Measurements from ENCODE around the gene GLI3. TPM values are rescaled to one million over a fixed set of nuclear protein-coding genes. Genes with fewer than 3 reads are reported as not detected.

The GLI3 gene
- polyA plus RNA-seq, 1 of the 3 experiments (the other 2 are of a cell fraction), result 0.08 TPM

DNA sequence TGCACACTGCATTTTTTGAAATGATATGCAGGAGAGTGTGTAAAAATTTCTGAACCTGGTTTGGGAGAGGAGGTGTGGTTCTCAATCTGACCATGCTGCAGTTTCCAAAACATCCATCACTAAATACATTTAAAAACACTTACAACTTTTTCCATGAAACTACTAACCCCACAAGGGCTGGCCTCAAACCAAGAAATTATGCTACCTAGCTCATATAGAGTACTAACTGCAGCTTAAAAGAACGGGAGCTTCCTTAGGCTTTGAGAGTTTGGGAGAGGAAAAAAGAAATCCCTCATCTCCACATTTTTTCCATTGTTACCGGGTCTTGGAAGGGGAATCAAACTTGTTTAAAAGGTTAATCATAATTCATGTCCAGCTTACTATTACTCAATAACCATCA is 214.2 kb downstream of the GLI3 start:
- DNase-seq, result no peak
- CTCF ChIA-PET, result interaction anchor here (1.0 to 4.7 kb wide), 3 partner anchors 8 to 90 kb away, joined by 5 to 17 read pairs (median 6); no protein-coding TSS in a partner anchor

DNA sequence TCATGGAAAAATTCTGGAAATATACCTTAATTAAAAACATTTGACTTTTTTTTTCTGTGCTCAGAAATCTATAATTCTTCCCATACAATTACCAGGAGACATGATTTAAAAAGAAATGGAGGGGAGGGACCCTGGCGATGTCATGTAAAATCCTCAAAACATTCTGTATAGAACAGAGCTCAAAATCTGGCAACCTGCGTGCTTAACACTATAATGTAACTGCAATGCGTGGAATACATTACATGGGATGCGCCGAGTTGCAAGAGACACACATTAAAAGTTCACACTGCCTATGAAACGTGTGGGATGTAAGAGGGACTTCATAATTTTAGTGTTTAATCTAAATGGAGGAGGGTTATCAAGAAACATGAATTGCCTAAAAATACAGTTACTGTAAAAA is 215.0 kb downstream of the GLI3 start:
- no peak overlapping the region for H2AFZ ChIP-seq (ENCODE audit: low read depth)
- H3K9me2 ChIP-seq, result no peaks in the 10 kb centered on the region
- WGBS (ENCODE audit: low lambda C conversion rate), result 18% methylated on average over 6 of the region's 6 CpGs
- H3K27me3 ChIP-seq (ENCODE audit: insufficient read depth), result peaks cover 93% of the 10 kb centered on the region
- H3K79me2 ChIP-seq (ENCODE audit: insufficient read depth), result no peaks in the 10 kb centered on the region
- no peaks in the 10 kb centered on the region for H3K36me3 ChIP-seq (replicated peaks in 1 of 2; ENCODE audit: control insufficient read depth in 1 of 2, insufficient read depth in 2 of 2, low read length in 1 of 2)
- H4K20me1 ChIP-seq (ENCODE audit: insufficient read depth), result no peaks in the 10 kb centered on the region
- H3K9ac ChIP-seq, result no peak overlapping the region
- H3K27ac ChIP-seq (ENCODE audit: low read depth in 2 of 2, low read length in 1 of 2), result no peak overlapping the region
- ChIA-PET CTCF (interaction anchor here (0.6 to 4.7 kb wide), 2 partner anchors 79 to 81 kb away, joined by 4 to 17 read pairs; no protein-coding TSS in a partner anchor), POLR2A (no interaction called here)
- H3K9me3 ChIP-seq, result no peaks in the 10 kb centered on the region
- no peak overlapping the region for H3K4me3 ChIP-seq (ENCODE audit: low read depth in 2 of 2, low read length in 1 of 2)
- TF ChIP-seq NFIC (IDR thresholded peaks at IDR 0.05; ENCODE audit: borderline replicate concordance), result no peak
- TF ChIP-seq, protein P1, sequence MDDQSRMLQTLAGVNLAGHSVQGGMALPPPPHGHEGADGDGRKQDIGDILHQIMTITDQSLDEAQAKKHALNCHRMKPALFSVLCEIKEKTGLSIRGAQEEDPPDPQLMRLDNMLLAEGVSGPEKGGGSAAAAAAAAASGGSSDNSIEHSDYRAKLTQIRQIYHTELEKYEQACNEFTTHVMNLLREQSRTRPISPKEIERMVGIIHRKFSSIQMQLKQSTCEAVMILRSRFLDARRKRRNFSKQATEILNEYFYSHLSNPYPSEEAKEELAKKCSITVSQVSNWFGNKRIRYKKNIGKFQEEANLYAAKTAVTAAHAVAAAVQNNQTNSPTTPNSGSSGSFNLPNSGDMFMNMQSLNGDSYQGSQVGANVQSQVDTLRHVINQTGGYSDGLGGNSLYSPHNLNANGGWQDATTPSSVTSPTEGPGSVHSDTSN (IDR thresholded peaks at IDR 0.05), result no peak
- no peak for TF ChIP-seq RCOR1 (IDR thresholded peaks at IDR 0.05; ENCODE audit: low read length)
- no peak for TF ChIP-seq GABPA (IDR thresholded peaks at IDR 0.05; ENCODE audit: low read depth)
- TF ChIP-seq RXRA (IDR thresholded peaks at IDR 0.05; ENCODE audit: borderline replicate concordance, low read depth), result no peak
- TF ChIP-seq POLR2AphosphoS5 (IDR thresholded peaks at IDR 0.05; ENCODE audit: low read depth, low read length), result no peak
- no peak for TF ChIP-seq TEAD4 (IDR thresholded peaks at IDR 0.05; ENCODE audit: borderline replicate concordance, insufficient read depth)
- TF ChIP-seq, protein P2, sequence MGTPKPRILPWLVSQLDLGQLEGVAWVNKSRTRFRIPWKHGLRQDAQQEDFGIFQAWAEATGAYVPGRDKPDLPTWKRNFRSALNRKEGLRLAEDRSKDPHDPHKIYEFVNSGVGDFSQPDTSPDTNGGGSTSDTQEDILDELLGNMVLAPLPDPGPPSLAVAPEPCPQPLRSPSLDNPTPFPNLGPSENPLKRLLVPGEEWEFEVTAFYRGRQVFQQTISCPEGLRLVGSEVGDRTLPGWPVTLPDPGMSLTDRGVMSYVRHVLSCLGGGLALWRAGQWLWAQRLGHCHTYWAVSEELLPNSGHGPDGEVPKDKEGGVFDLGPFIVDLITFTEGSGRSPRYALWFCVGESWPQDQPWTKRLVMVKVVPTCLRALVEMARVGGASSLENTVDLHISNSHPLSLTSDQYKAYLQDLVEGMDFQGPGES (IDR thresholded peaks at IDR 0.05; ENCODE audit: low read depth, low read length), result no peak
- no peak for TF ChIP-seq MEF2A (IDR thresholded peaks at IDR 0.05; ENCODE audit: borderline replicate concordance, low read depth)
- no peak for TF ChIP-seq RAD21 (IDR thresholded peaks at IDR 0.05; ENCODE audit: low read length)
- TF ChIP-seq JUND (IDR thresholded peaks at IDR 0.05), result no peak
- TF ChIP-seq, protein P3, sequence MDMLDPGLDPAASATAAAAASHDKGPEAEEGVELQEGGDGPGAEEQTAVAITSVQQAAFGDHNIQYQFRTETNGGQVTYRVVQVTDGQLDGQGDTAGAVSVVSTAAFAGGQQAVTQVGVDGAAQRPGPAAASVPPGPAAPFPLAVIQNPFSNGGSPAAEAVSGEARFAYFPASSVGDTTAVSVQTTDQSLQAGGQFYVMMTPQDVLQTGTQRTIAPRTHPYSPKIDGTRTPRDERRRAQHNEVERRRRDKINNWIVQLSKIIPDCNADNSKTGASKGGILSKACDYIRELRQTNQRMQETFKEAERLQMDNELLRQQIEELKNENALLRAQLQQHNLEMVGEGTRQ (IDR thresholded peaks at IDR 0.05; ENCODE audit: borderline replicate concordance, low read depth, low read length), result no peak
- TF ChIP-seq TAF1 (IDR thresholded peaks at IDR 0.05; ENCODE audit: borderline replicate concordance, low read depth, low read length), result no peak
- TF ChIP-seq RFX5 (IDR thresholded peaks at IDR 0.05; ENCODE audit: low read length), result no peak
- no peak for TF ChIP-seq YY1 (IDR thresholded peaks at IDR 0.05; ENCODE audit: low read depth)
- H3K4me2 ChIP-seq, result no peak overlapping the region
- no peaks in the 10 kb centered on the region for H3F3A ChIP-seq (replicated peaks; ENCODE audit: insufficient read depth)
- no peak for DNase-seq
- peaks cover 0 to 10% of the 10 kb centered on the region in 2 experiments; a peak in 2 of 4 replicates for H3K4me1 ChIP-seq (ENCODE audit: control insufficient read depth in 1 of 2, insufficient read depth in 2 of 2, low read depth in 1 of 2, low read length in 1 of 2)

More for the DNA sequence above, 214.2 kb downstream of the GLI3 start:
- Histone ChIP-seq H3F3A (replicated peaks; ENCODE audit: insufficient read depth) (no peaks in the 10 kb centered on the region), H3K27me3 (ENCODE audit: insufficient read depth) (peaks cover 91% of the 10 kb centered on the region), H3K4me3 (ENCODE audit: low read depth in 2 of 2, low read length in 1 of 2) (no peak overlapping the region), H3K9ac (no peak overlapping the region), H3K79me2 (ENCODE audit: insufficient read depth) (no peaks in the 10 kb centered on the region), H4K20me1 (ENCODE audit: insufficient read depth) (no peaks in the 10 kb centered on the region), H2AFZ (ENCODE audit: low read depth) (no peak overlapping the region), H3K27ac (ENCODE audit: low read depth in 2 of 2, low read length in 1 of 2) (no peak overlapping the region), H3K9me3 (no peaks in the 10 kb centered on the region), H3K36me3 (replicated peaks in 1 of 2; ENCODE audit: control insufficient read depth in 1 of 2, insufficient read depth in 2 of 2, low read length in 1 of 2) (no peaks in the 10 kb centered on the region), H3K4me2 (no peak overlapping the region), H3K9me2 (no peaks in the 10 kb centered on the region), H3K4me1 (ENCODE audit: control insufficient read depth in 1 of 2, insufficient read depth in 2 of 2, low read depth in 1 of 2, low read length in 1 of 2) (peaks cover 0 to 5% of the 10 kb centered on the region in 2 experiments; a peak in 2 of 4 replicates)
- POLR2A ChIA-PET, result no interaction called here
- TF ChIP-seq EZH2phosphoT487 (IDR thresholded peaks at IDR 0.05; ENCODE audit: borderline replicate concordance, low read depth), result no peak
- TF ChIP-seq FOSL2 (IDR thresholded peaks at IDR 0.05; ENCODE audit: borderline replicate concordance, low read depth), result no peak
- no peak for TF ChIP-seq SIN3A (IDR thresholded peaks at IDR 0.05; ENCODE audit: borderline replicate concordance, low read depth, low read length)
- 35% methylated on average over 2 of the region's 2 CpGs for WGBS (ENCODE audit: low lambda C conversion rate)

All from SK-N-SH (cell line).